H1 (cell line): ENCODE data around the gene MGLL. TPM values are rescaled to one million over a fixed set of nuclear protein-coding genes. Genes with fewer than 3 reads are reported as not detected.

Experiments used
- CTCF ChIA-PET: fragments of 300-600 bp; sonication (Branson Sonifier 250); formaldehyde crosslinking; loops from one replicate; lab custom pipeline; 2021; ENCODE audit not compliant: partially characterized antibody; lab: Charles Lee
- POLR2A ChIA-PET: fragments of 300-600 bp; sonication (Branson Sonifier 250); formaldehyde crosslinking; loops from one replicate; lab custom pipeline; 2021; ENCODE audit warnings: inconsistent platforms; ENCODE audit not compliant: partially characterized antibody; lab: Charles Lee
- DNase-seq, 2 experiments: peaks; one replicate each; pipeline versions ENCODE4 v3.0.0 to v3.0.0-alpha.2; 2010 to 2022; ENCODE audit warnings: low spot score in 2 of 2, low read depth in 1 of 2, mixed read lengths in 1 of 2
- FAIRE-seq: peaks from 2 replicates; lab custom pipeline; 2011; peaks lifted over from hg19 to GRCh38; lab: Jason Lieb, UNC
- H2AFZ ChIP-seq: 2 replicates; pipeline ENCODE4 v1.8.1; 2012; ENCODE audit warnings: low read length, inconsistent platforms
- H2AK5ac ChIP-seq: 2 replicates; pipeline ENCODE4 v1.6.1; 2013; ENCODE audit warnings: low read depth, low read length
- H2BK120ac ChIP-seq: replicated peaks from 2 replicates; pipeline ENCODE3; 2013; ENCODE audit warnings: low read depth, low read length, inconsistent platforms
- H2BK12ac ChIP-seq: 2 replicates; pipeline ENCODE4 v1.6.1; 2013; ENCODE audit warnings: low read depth, low read length
- H2BK15ac ChIP-seq: 2 replicates; pipeline ENCODE4 v1.6.1; 2013; ENCODE audit warnings: low read length
- H2BK20ac ChIP-seq: 2 replicates; pipeline ENCODE4 v1.6.1; 2013; ENCODE audit warnings: low read length
- H2BK5ac ChIP-seq: 2 replicates; pipeline ENCODE4 v1.6.1; 2013; ENCODE audit warnings: low read depth, low read length
- H3K14ac ChIP-seq: 2 replicates; pipeline ENCODE4 v1.6.1; 2013; ENCODE audit warnings: inconsistent platforms; ENCODE audit not compliant: insufficient read length
- H3K18ac ChIP-seq: 2 replicates; pipeline ENCODE4 v1.6.1; 2013; ENCODE audit warnings: low read length; ENCODE audit errors: extremely low read depth
- H3K23ac ChIP-seq: 2 replicates; pipeline ENCODE4 v1.6.1; 2013; ENCODE audit warnings: inconsistent platforms; ENCODE audit not compliant: insufficient read length
- H3K23me2 ChIP-seq: 2 replicates; pipeline ENCODE4 v1.6.1; 2013; ENCODE audit warnings: low read depth, low read length
- H3K27ac ChIP-seq: 2 replicates; pipeline ENCODE4 v1.6.1; 2011; ENCODE audit warnings: low read depth, low read length, inconsistent platforms
- H3K27me3 ChIP-seq, 4 experiments: replicated peaks in 1 of 4; 1 replicate in 1 of 4; 2 replicates in 3 of 4; pipeline versions ENCODE4 v1.6.1 to v1.8.1; 2011 to 2013; ENCODE audit warnings: low read length in 3 of 4, mild to moderate bottlenecking in 3 of 4, inconsistent platforms in 2 of 4, mixed read lengths in 2 of 4, moderate library complexity in 1 of 4; ENCODE audit not compliant: control insufficient read depth in 3 of 4, insufficient read depth in 3 of 4; ENCODE audit errors: extremely low read depth in 1 of 4
- H3K36me3 ChIP-seq, 4 experiments: 2 replicates each; pipeline versions ENCODE4 v1.6.1 to v1.8.1; 2011 to 2013; ENCODE audit warnings: mild to moderate bottlenecking in 4 of 4, low read length in 3 of 4, moderate library complexity in 2 of 4, control low read depth in 1 of 4, inconsistent platforms in 1 of 4; ENCODE audit not compliant: insufficient read depth in 4 of 4, control insufficient read depth in 2 of 4
- H3K4ac ChIP-seq: replicated peaks from 2 replicates; pipeline ENCODE3; 2013; ENCODE audit warnings: low read length, low read depth, mixed read lengths, inconsistent platforms; ENCODE audit not compliant: insufficient read length
- H3K4me1 ChIP-seq, 4 experiments: replicated peaks in 1 of 4; 1 replicate in 1 of 4; 2 replicates in 3 of 4; pipeline versions ENCODE4 v1.6.1 to v1.8.1; 2011 to 2013; ENCODE audit warnings: low read length in 3 of 4, inconsistent platforms in 2 of 4, mixed read lengths in 1 of 4; ENCODE audit not compliant: insufficient read depth in 4 of 4, control insufficient read depth in 3 of 4
- H3K4me2 ChIP-seq, 2 experiments: 2 replicates each; pipeline versions ENCODE4 v1.6.1 to v1.8.1; 2011 to 2013; ENCODE audit warnings: low read depth in 2 of 2, low read length in 2 of 2, control low read depth in 1 of 2, inconsistent platforms in 1 of 2, mild to moderate bottlenecking in 1 of 2; ENCODE audit not compliant: insufficient read depth in 1 of 2
- H3K4me3 ChIP-seq, 4 experiments: fragments of 200-600, 300-600 bp in 1 of 4; sonication (generic), shearing (Covaris generic), sonication (Bioruptor Twin) in 1 of 4; 2 replicates each; pipeline versions ENCODE4 v1.5.1 to v1.8.1; 2011 to 2016; ENCODE audit warnings: low read length in 4 of 4, low read depth in 3 of 4, control low read depth in 2 of 4, inconsistent platforms in 2 of 4, mild to moderate bottlenecking in 2 of 4, mixed read lengths in 1 of 4, moderate library complexity in 1 of 4; ENCODE audit not compliant: insufficient read depth in 2 of 4; ENCODE audit errors: extremely low read depth in 1 of 4
- H3K56ac ChIP-seq: replicated peaks from 2 replicates; pipeline ENCODE3; 2013; ENCODE audit warnings: low read depth, mild to moderate bottlenecking, mixed read lengths, low read length, inconsistent platforms; ENCODE audit not compliant: insufficient read length
- H3K79me1 ChIP-seq: 2 replicates; pipeline ENCODE4 v1.6.1; 2013; ENCODE audit warnings: low read depth, low read length, control low read depth
- H3K79me2 ChIP-seq, 2 experiments: 2 replicates each; pipeline versions ENCODE4 v1.6.1 to v1.8.1; 2012 to 2013; ENCODE audit warnings: low read length in 2 of 2, mild to moderate bottlenecking in 2 of 2, inconsistent platforms in 1 of 2; ENCODE audit not compliant: insufficient read depth in 2 of 2, control insufficient read depth in 1 of 2
- H3K9ac ChIP-seq, 4 experiments: replicated peaks in 1 of 4; 1 replicate in 1 of 4; 2 replicates in 3 of 4; pipeline versions ENCODE4 v1.6.1 to v1.8.1; 2011 to 2013; ENCODE audit warnings: low read depth in 3 of 4, low read length in 3 of 4, control low read depth in 2 of 4, mild to moderate bottlenecking in 2 of 4, moderate library complexity in 2 of 4, inconsistent platforms in 1 of 4; ENCODE audit errors: extremely low read depth in 1 of 4
- H3K9me3 ChIP-seq, 2 experiments: 2 replicates each; pipeline versions ENCODE4 v1.6.1 to v1.8.1; 2012 to 2013; ENCODE audit warnings: mild to moderate bottlenecking in 2 of 2, moderate library complexity in 2 of 2, control low read depth in 1 of 2, inconsistent platforms in 1 of 2, low read depth in 1 of 2, low read length in 1 of 2, mixed read lengths in 1 of 2; ENCODE audit not compliant: insufficient read depth in 2 of 2
- H4K20me1 ChIP-seq, 2 experiments: replicated peaks in 1 of 2; 2 replicates each; pipeline versions ENCODE3 to v1.8.1; 2011 to 2013; ENCODE audit warnings: inconsistent platforms in 2 of 2, low read length in 2 of 2, mild to moderate bottlenecking in 1 of 2; ENCODE audit not compliant: insufficient read depth in 2 of 2, control insufficient read depth in 1 of 2
- H4K5ac ChIP-seq: 2 replicates; pipeline ENCODE4 v1.6.1; 2013; ENCODE audit warnings: low read length, low read depth, mixed read lengths, inconsistent platforms; ENCODE audit not compliant: insufficient read length
- H4K8ac ChIP-seq: 2 replicates; pipeline ENCODE4 v1.8.0; 2013; ENCODE audit warnings: mild to moderate bottlenecking, moderate library complexity, low read length, inconsistent platforms; ENCODE audit not compliant: insufficient read depth; ENCODE audit errors: extremely low read depth
- H4K91ac ChIP-seq: replicated peaks from 2 replicates; pipeline ENCODE3; 2013; ENCODE audit warnings: low read length, mixed read lengths, inconsistent platforms; ENCODE audit not compliant: insufficient read length
- BACH1 ChIP-seq: IDR thresholded peaks from 2 replicates; pipeline ENCODE4 v1.6.1; 2012; ENCODE audit warnings: low read length, improper control_type of control experiment
- CHD2 ChIP-seq: IDR thresholded peaks from 2 replicates; pipeline ENCODE4 v1.6.1; 2012; ENCODE audit warnings: low read length, improper control_type of control experiment
- GABPA ChIP-seq: IDR thresholded peaks from 2 replicates; pipeline ENCODE4 v1.6.1; 2011; ENCODE audit warnings: mild to moderate bottlenecking, low read length, moderate library complexity, borderline replicate concordance; ENCODE audit not compliant: insufficient read depth
- HDAC6 ChIP-seq: IDR thresholded peaks from one replicate; pipeline ENCODE4 v1.7.1; 2012; ENCODE audit warnings: low read depth, mild to moderate bottlenecking, inconsistent platforms, low read length, moderate library complexity
- JUND ChIP-seq: IDR thresholded peaks from 2 replicates; pipeline ENCODE4 v1.6.1; 2011; ENCODE audit warnings: mild to moderate bottlenecking, improper control_type of control experiment, low read length
- KDM1A ChIP-seq: fragments of 200-600, 300-600 bp; sonication (generic); IDR thresholded peaks from 2 replicates; pipeline ENCODE4 v1.7.1; 2016; ENCODE audit warnings: mild to moderate bottlenecking, low read length, borderline replicate concordance
- KDM5A ChIP-seq: fragments of 200-600 bp; IDR thresholded peaks from 2 replicates; pipeline ENCODE4 v1.7.1; 2012; ENCODE audit warnings: mild to moderate bottlenecking, low read length, inconsistent platforms, mixed read lengths
- POLR2A ChIP-seq, 2 experiments: IDR thresholded peaks; 1 replicate in 1 of 2; 2 replicates in 1 of 2; pipeline ENCODE4 v1.6.1; 2011; ENCODE audit warnings: low read depth in 2 of 2, low read length in 2 of 2, mild to moderate bottlenecking in 2 of 2; ENCODE audit errors: control extremely low read depth in 1 of 2
- RXRA ChIP-seq: IDR thresholded peaks from 2 replicates; pipeline ENCODE4 v1.6.1; 2011; ENCODE audit warnings: low read depth, mild to moderate bottlenecking, low read length, moderate library complexity; ENCODE audit not compliant: insufficient read depth
- SIRT6 ChIP-seq: IDR thresholded peaks from one replicate; pipeline ENCODE4 v1.7.1; 2012; ENCODE audit warnings: low read length, inconsistent platforms
- SP4 ChIP-seq: IDR thresholded peaks from 2 replicates; pipeline ENCODE4 v1.6.1; 2012; ENCODE audit warnings: low read length, inconsistent platforms
- SUZ12 ChIP-seq: fragments of 200-600 bp; sonication (generic); IDR thresholded peaks from 2 replicates; pipeline ENCODE4 v1.6.1; 2012; ENCODE audit warnings: mild to moderate bottlenecking, inconsistent platforms, low read length, moderate library complexity, mixed read lengths
- TEAD4 ChIP-seq: IDR thresholded peaks from 2 replicates; pipeline ENCODE4 v1.6.1; 2012; ENCODE audit warnings: low read depth, low read length, inconsistent platforms, mixed read lengths
- USF2 ChIP-seq: IDR thresholded peaks from 2 replicates; pipeline ENCODE4 v1.6.1; 2011; ENCODE audit warnings: low read length, improper control_type of control experiment
- WGBS, 2 experiments: shearing (Covaris generic) in 1 of 2; methylation state at CpG; one replicate each; pipeline versions ENCODE4 v1.1.6 to v1.1.7; 2013 to 2015; ENCODE audit warnings: low lambda C conversion rate in 2 of 2, mixed read lengths in 2 of 2, inconsistent platforms in 1 of 2, low coverage in 1 of 2, missing lambda C conversion rate in 1 of 2; ENCODE audit not compliant: insufficient replicate concordance in 2 of 2, insufficient coverage in 1 of 2, insufficient read length in 1 of 2; ENCODE audit errors: extremely low coverage in 1 of 2, missing lambda C conversion rate in 1 of 2; 5-methylcytosine and 5-hydroxymethylcytosine counted together
- polyA plus RNA-seq, 7 experiments: library from polyadenylated mRNA; depleted of rRNA in 3 of 7; stranded (reverse) in 5 of 7; unstranded in 2 of 7; fragments of >200 nt in 5 of 7; fragments of 200-250 nt in 2 of 7; gene quantifications; 1 replicate in 5 of 7; 2 replicates in 1 of 7; 4 replicates in 1 of 7; pipeline versions ENCODE4 v1.2.1 to v1.2.3, GENCODE V29; 2011 to 2013; ENCODE audit warnings: missing spikeins in 2 of 7, mixed read lengths in 2 of 7
- total RNA-seq: library from RNA; stranded (reverse); fragmentation: NEBNext Ultra II Directional; extraction: Animal tissue kit (Norgen Biotek cat#: 25700); gene quantifications from 2 replicates; pipeline ENCODE4 v1.2.1, GENCODE V29; 2021

The MGLL gene
- total and polyA plus RNA-seq, 2 of the 8 experiments (the other 6 are each of a cell fraction or from before 2014, with no cell fraction given) = 0.05 to 0.34 TPM

- Histone ChIP-seq H3K4me2 (no peak overlapping the region), H3K4me1 (no peaks in the 10 kb centered on the region), H2BK120ac (no peak overlapping the region), H3K79me2 (no peaks in the 10 kb centered on the region), H2AK5ac (no peak overlapping the region), H2AFZ (no peak overlapping the region), H3K79me1 (no peaks in the 10 kb centered on the region), H3K18ac (no peak overlapping the region), H4K20me1 (no peaks in the 10 kb centered on the region), H4K8ac (no peak overlapping the region), H3K14ac (no peak overlapping the region), H2BK5ac (no peak overlapping the region), H3K23ac (no peak overlapping the region), H3K27me3 (no peaks in the 10 kb centered on the region), H2BK12ac (no peak overlapping the region), H3K9ac (no peak overlapping the region), H3K4ac (no peak overlapping the region), H4K5ac (no peak overlapping the region), H4K91ac (no peak overlapping the region), H3K56ac (no peak overlapping the region), H3K4me3 (no peak overlapping the region), H3K36me3 (no peaks in the 10 kb centered on the region), H3K27ac (no peak overlapping the region), H2BK15ac (no peak overlapping the region), H2BK20ac (no peak overlapping the region), H3K23me2 (no peaks in the 10 kb centered on the region), H3K9me3 (no peaks in the 10 kb centered on the region)
- 90% methylated on average over 11 of the region's 16 CpGs; no CpG with 5 or more reads in 1 of the 2 experiments for WGBS, 2 experiments
- CTCF ChIA-PET = interaction anchor here (0.8 to 5.8 kb wide), 12 partner anchors 9 to 84 kb away, joined by 3 to 35 read pairs (median 7); no protein-coding TSS in a partner anchor
- POLR2A ChIA-PET = no interaction called here
- FAIRE-seq (no peak), DNase-seq (no peak)
- TF ChIP-seq KDM1A (no peak), CHD2 (no peak), JUND (no peak), SUZ12 (no peak), RXRA (no peak), POLR2A (IDR thresholded peaks at IDR 0.05; ENCODE audit: control extremely low read depth in 1 of 2, low read depth in 2 of 2, low read length in 2 of 2) (no peak), GABPA (no peak), USF2 (no peak), KDM5A (no peak), SIRT6 (no peak), SP4 (no peak), HDAC6 (no peak), TEAD4 (no peak), BACH1 (no peak)
Measured at GRCh38 chr3:127747751-127748521, 74.4 kb downstream of the MGLL start.
